ENCODE data around the gene SDS.

The SDS gene

DNA sequence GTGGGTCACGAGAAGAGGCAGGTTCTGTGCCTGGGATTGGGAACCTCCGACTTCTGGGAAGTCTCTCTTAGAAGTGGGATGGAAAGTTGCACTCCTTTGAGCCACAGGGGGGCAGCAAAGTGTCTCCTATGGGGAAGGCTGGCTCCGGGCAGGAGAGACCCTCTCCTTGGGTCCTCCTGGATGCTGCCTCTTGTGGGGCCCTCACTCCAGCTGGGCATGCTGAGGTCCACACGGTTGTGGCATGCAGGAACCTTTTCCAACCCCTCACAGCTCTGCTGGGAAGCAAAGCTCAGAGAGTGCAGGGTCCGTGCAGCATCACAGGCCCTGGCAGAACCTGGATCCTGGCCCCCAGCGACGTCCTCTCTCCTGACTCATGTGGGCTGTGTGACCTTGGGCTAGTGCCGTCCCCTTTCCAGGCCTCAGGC lies 35.9 kb upstream of the SDS start:
- Histone ChIP-seq H2AFZ (ENCODE audit: low read length) (no peak overlapping the region), H3K4me3 (ENCODE audit: low read depth, low read length, poor library complexity, severe bottlenecking) (no peak overlapping the region), H3K9me2 (ENCODE audit: low read depth, low read length) (no peaks in the 10 kb centered on the region), H3K4me2 (ENCODE audit: low read length) (no peak overlapping the region), H3K36me3 (ENCODE audit: insufficient read depth, low read length) (no peaks in the 10 kb centered on the region), H3K27ac (ENCODE audit: low read depth, low read length, poor library complexity, severe bottlenecking) (no peak overlapping the region), H3F3A (ENCODE audit: insufficient read depth, low read length) (no peaks in the 10 kb centered on the region), H3K79me2 (ENCODE audit: insufficient read depth, low read length) (no peaks in the 10 kb centered on the region), H3K27me3 (ENCODE audit: insufficient read depth, low read length) (peaks cover 17% of the 10 kb centered on the region; the same call in 1 of the 2 replicates), H3K4me1 (ENCODE audit: insufficient read depth, low read length, severe bottlenecking) (no peaks in the 10 kb centered on the region), H3K9ac (ENCODE audit: low read length) (no peak overlapping the region), H4K20me1 (ENCODE audit: insufficient read depth, low read length) (no peaks in the 10 kb centered on the region), H3K9me3 (ENCODE audit: low read length) (no peaks in the 10 kb centered on the region)
- TF ChIP-seq, protein P1, sequence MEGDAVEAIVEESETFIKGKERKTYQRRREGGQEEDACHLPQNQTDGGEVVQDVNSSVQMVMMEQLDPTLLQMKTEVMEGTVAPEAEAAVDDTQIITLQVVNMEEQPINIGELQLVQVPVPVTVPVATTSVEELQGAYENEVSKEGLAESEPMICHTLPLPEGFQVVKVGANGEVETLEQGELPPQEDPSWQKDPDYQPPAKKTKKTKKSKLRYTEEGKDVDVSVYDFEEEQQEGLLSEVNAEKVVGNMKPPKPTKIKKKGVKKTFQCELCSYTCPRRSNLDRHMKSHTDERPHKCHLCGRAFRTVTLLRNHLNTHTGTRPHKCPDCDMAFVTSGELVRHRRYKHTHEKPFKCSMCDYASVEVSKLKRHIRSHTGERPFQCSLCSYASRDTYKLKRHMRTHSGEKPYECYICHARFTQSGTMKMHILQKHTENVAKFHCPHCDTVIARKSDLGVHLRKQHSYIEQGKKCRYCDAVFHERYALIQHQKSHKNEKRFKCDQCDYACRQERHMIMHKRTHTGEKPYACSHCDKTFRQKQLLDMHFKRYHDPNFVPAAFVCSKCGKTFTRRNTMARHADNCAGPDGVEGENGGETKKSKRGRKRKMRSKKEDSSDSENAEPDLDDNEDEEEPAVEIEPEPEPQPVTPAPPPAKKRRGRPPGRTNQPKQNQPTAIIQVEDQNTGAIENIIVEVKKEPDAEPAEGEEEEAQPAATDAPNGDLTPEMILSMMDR (IDR thresholded peaks at IDR 0.05; ENCODE audit: low read length), result peak; percentile 83
- TF ChIP-seq EZH2 (IDR thresholded peaks at IDR 0.05; ENCODE audit: borderline replicate concordance, low read length), result no peak

DNA sequence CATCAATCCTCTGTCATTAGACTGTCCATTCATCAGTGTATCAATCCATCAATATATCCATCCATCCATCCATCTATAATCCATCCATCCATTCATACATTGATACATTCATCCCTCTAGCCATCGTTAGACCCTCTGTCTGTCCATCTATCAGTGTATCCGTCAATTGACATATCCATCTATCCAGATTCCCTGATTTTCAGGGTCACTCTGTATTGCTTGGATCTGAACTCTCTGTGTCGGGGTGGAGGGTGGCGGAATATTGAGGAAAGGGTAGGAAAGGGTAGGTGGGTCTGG lies 35.6 kb upstream of the SDS start:
- Histone ChIP-seq H3K4me3 (ENCODE audit: low read depth, low read length, poor library complexity, severe bottlenecking) (no peak overlapping the region), H3K27ac (ENCODE audit: low read depth, low read length, poor library complexity, severe bottlenecking) (no peak overlapping the region), H4K20me1 (ENCODE audit: insufficient read depth, low read length) (no peaks in the 10 kb centered on the region), H3K79me2 (ENCODE audit: insufficient read depth, low read length) (no peaks in the 10 kb centered on the region), H3F3A (ENCODE audit: insufficient read depth, low read length) (no peaks in the 10 kb centered on the region), H3K9me2 (ENCODE audit: low read depth, low read length) (no peaks in the 10 kb centered on the region), H3K4me2 (ENCODE audit: low read length) (no peak overlapping the region), H3K9me3 (ENCODE audit: low read length) (no peaks in the 10 kb centered on the region), H2AFZ (ENCODE audit: low read length) (no peak overlapping the region), H3K4me1 (ENCODE audit: insufficient read depth, low read length, severe bottlenecking) (no peaks in the 10 kb centered on the region), H3K9ac (ENCODE audit: low read length) (no peak overlapping the region), H3K36me3 (ENCODE audit: insufficient read depth, low read length) (no peaks in the 10 kb centered on the region), H3K27me3 (ENCODE audit: insufficient read depth, low read length) (peaks cover 17% of the 10 kb centered on the region; the same call in 1 of the 2 replicates)
- no peak for TF ChIP-seq EZH2 (IDR thresholded peaks at IDR 0.05; ENCODE audit: borderline replicate concordance, low read length)
- TF ChIP-seq, protein P1 (IDR thresholded peaks at IDR 0.05; ENCODE audit: low read length), result no peak

DNA sequence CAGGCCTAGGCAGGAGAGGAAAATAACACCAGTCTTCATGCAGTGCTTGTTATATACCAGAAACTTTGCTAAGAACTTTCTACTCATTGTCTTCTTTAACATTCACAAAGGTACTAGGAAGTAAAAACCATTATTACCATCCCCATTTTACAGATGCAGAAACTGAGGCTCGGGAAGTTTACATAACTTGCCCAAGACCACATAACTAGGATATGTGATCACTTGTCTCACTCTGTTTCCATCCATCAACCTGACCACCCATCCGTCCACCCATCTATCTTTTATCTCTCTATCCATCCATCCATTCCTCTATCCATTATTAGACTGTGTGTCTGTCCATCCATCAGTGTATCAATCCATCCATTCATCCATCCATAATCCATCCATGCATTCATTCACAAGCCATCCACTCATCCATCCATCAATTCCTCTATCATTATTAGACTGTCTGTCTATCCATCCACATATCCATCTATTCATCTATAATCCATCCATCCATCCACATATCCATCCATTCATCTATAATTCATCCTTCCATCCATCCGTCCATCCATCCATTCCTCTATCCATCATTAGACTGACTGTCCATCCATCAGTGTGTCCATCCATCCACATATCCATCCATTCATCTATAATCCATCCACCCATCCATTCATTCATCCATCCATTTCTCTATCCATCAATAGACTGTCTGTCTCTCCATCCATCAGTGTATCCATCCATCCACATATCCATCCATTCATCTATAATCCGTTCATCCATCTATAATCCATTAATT lies 35.0 kb upstream of the SDS start:
- H3F3A ChIP-seq (ENCODE audit: insufficient read depth, low read length), result no peaks in the 10 kb centered on the region
- no peak overlapping the region for H3K4me3 ChIP-seq (ENCODE audit: low read depth, low read length, poor library complexity, severe bottlenecking)
- no peak overlapping the region for H3K4me2 ChIP-seq (ENCODE audit: low read length)
- TF ChIP-seq, protein P1 (IDR thresholded peaks at IDR 0.05; ENCODE audit: low read length), result no peak
- TF ChIP-seq EZH2 (IDR thresholded peaks at IDR 0.05; ENCODE audit: borderline replicate concordance, low read length), result no peak
- no peaks in the 10 kb centered on the region for H3K9me3 ChIP-seq (ENCODE audit: low read length)
- H3K4me1 ChIP-seq (ENCODE audit: insufficient read depth, low read length, severe bottlenecking), result no peaks in the 10 kb centered on the region
- H4K20me1 ChIP-seq (ENCODE audit: insufficient read depth, low read length), result no peaks in the 10 kb centered on the region
- H3K79me2 ChIP-seq (ENCODE audit: insufficient read depth, low read length), result no peaks in the 10 kb centered on the region
- no peaks in the 10 kb centered on the region for H3K9me2 ChIP-seq (ENCODE audit: low read depth, low read length)
- H3K36me3 ChIP-seq (ENCODE audit: insufficient read depth, low read length), result no peaks in the 10 kb centered on the region
- H2AFZ ChIP-seq (ENCODE audit: low read length), result no peak overlapping the region
- H3K27ac ChIP-seq (ENCODE audit: low read depth, low read length, poor library complexity, severe bottlenecking), result no peak overlapping the region
- peaks cover 15% of the 10 kb centered on the region; the same call in 1 of the 2 replicates for H3K27me3 ChIP-seq (ENCODE audit: insufficient read depth, low read length)
- H3K9ac ChIP-seq (ENCODE audit: low read length), result no peak overlapping the region
